NCI-H345 (cell line): ENCODE results near the gene TBC1D21.

Experiments used
- DNase-seq: peaks from one replicate; lab custom pipeline; 2025; lab: John Stamatoyannopoulos, UW

The TBC1D21 gene

GRCh38 chr15:73862276-73862675 is 11.1 kb upstream of the TBC1D21 start:
- DNase-seq: no peak

GRCh38 chr15:73865379-73865778 is 8.0 kb upstream of the TBC1D21 start:
- DNase-seq: no peak

GRCh38 chr15:73865904-73866303 is 7.5 kb upstream of the TBC1D21 start:
- no peak for DNase-seq

- no peak for DNase-seq
Observed at GRCh38 chr15:73866481-73866880, 6.9 kb upstream of the TBC1D21 start.

GRCh38 chr15:73866881-73867410 is 6.4 kb upstream of the TBC1D21 start:
- no peak for DNase-seq

GRCh38 chr15:73867426-73867825 is 5.9 kb upstream of the TBC1D21 start:
- no peak for DNase-seq

- no peak for DNase-seq
Observed at GRCh38 chr15:73867956-73868355, 5.4 kb upstream of the TBC1D21 start.

GRCh38 chr15:73869216-73869995 is 4.0 kb upstream of the TBC1D21 start:
- no peak for DNase-seq

- DNase-seq: no peak
Observed at GRCh38 chr15:73870700-73871408, 2.5 kb upstream of the TBC1D21 start.

GRCh38 chr15:73872346-73872745 is 1.0 kb upstream of the TBC1D21 start:
- no peak for DNase-seq

- peak; percentile 28 for DNase-seq
Observed at GRCh38 chr15:73873889-73874511, 636 bp downstream of the TBC1D21 start.

- DNase-seq: no peak
Observed at GRCh38 chr15:73879426-73879825, 6.1 kb downstream of the TBC1D21 start.

GRCh38 chr15:73881579-73882320 is 8.4 kb downstream of the TBC1D21 start:
- DNase-seq: no peak

GRCh38 chr15:73882761-73883419 is 9.5 kb downstream of the TBC1D21 start:
- DNase-seq: no peak

- no peak for DNase-seq
Observed at GRCh38 chr15:73884159-73884558, 10.8 kb downstream of the TBC1D21 start.

GRCh38 chr15:73885954-73886700 is 12.8 kb downstream of the TBC1D21 start:
- no peak for DNase-seq

- DNase-seq: no peak
Observed at GRCh38 chr15:73886717-73887345, 13.5 kb downstream of the TBC1D21 start.

- no peak for DNase-seq
Observed at GRCh38 chr15:73887481-73887880, 14.1 kb downstream of the TBC1D21 start.

- DNase-seq: no peak
Observed at GRCh38 chr15:73888224-73889041, 15.1 kb downstream of the TBC1D21 start.
